Activated gamma-delta T cell treated with anti-CD3 and anti-CD28 coated beads, Interleukin-2, amount 50 U/mL, for 16 hours (primary cell): ENCODE data around the gene GAN.
"Not testable (repeated sequence)": the region's sequence is repeated elsewhere in the genome, so short reads cannot be mapped to it uniquely, and the experiment has no call there.

Experiments used
- DNase-seq: peaks from one replicate; pipeline ENCODE4 v3.0.0-alpha.2; 2020; ENCODE audit warnings: low read depth

The GAN gene

GRCh38 chr16:81399909-81400308, 85.1 kb downstream of the GAN start:
- no peak for DNase-seq

- DNase-seq: no peak
Observed at GRCh38 chr16:81401035-81401950, 86.5 kb downstream of the GAN start.

- no peak for DNase-seq
Observed at GRCh38 chr16:81403208-81403600, 88.4 kb downstream of the GAN start.

GRCh38 chr16:81403601-81404391, 89.0 kb downstream of the GAN start:
- DNase-seq: peak; percentile 71

- DNase-seq: not testable (repeated sequence)
Observed at GRCh38 chr16:81405002-81405401, 90.2 kb downstream of the GAN start.

GRCh38 chr16:81405702-81406113, 90.9 kb downstream of the GAN start:
- no peak for DNase-seq

GRCh38 chr16:81408409-81408950, 93.7 kb downstream of the GAN start:
- no peak for DNase-seq

- no peak for DNase-seq
Observed at GRCh38 chr16:81409016-81409556, 94.3 kb downstream of the GAN start.

- DNase-seq: no peak
Observed at GRCh38 chr16:81410643-81411293, 96.0 kb downstream of the GAN start.

- no peak for DNase-seq
Observed at GRCh38 chr16:81413245-81413990, 98.7 kb downstream of the GAN start.

- DNase-seq: no peak
Observed at GRCh38 chr16:81415751-81416150, 101.0 kb downstream of the GAN start.

- DNase-seq: no peak
Observed at GRCh38 chr16:81416749-81417148, 102.0 kb downstream of the GAN start.

GRCh38 chr16:81417210-81417609, 102.4 kb downstream of the GAN start:
- DNase-seq: no peak

- DNase-seq: no peak
Observed at GRCh38 chr16:81419806-81420205, 105.0 kb downstream of the GAN start.

- no peak for DNase-seq
Observed at GRCh38 chr16:81421126-81421525, 106.4 kb downstream of the GAN start.

GRCh38 chr16:81421536-81421935, 106.8 kb downstream of the GAN start:
- DNase-seq: no peak

- DNase-seq: not testable (repeated sequence)
Observed at GRCh38 chr16:81422153-81422552, 107.4 kb downstream of the GAN start.

GRCh38 chr16:81424771-81425170, 110.0 kb downstream of the GAN start:
- DNase-seq: no peak

GRCh38 chr16:81427219-81427618, 112.5 kb downstream of the GAN start:
- no peak for DNase-seq

GRCh38 chr16:81429045-81429521, 114.3 kb downstream of the GAN start:
- no peak for DNase-seq
